ENCODE measurements around the gene NUBPL.

GRCh38 chr14:31898838-31899528 lies 337.8 kb downstream of the NUBPL start:
- TF ChIP-seq CTCF (IDR thresholded peaks at IDR 0.05 in 8 of 11, conservative IDR thresholded peaks at IDR 0.05 in 3 of 11) (no peak), POLR2A (IDR thresholded peaks at IDR 0.05) (no peak)
